Chondrocyte (in vitro differentiated cells): ENCODE data around the gene ITPR2. TPM values are rescaled to one million over a fixed set of nuclear protein-coding genes. Genes with fewer than 3 reads are reported as not detected.

ENCODE experiments used
- DNase-seq: peaks from one replicate; pipeline ENCODE4 v3.0.0; 2021; ENCODE audit warnings: mixed read lengths, low spot score
- H3K27ac Mint-ChIP-seq: one replicate; pipeline ENCODE4 v1.8.0; 2021; ENCODE audit warnings: mild to moderate bottlenecking, moderate library complexity, mixed read lengths; ENCODE audit not compliant: unreplicated experiment
- H3K27me3 Mint-ChIP-seq: 2 replicates; pipeline ENCODE4 v1.8.0; 2021; ENCODE audit warnings: low read depth, mixed read lengths
- H3K36me3 Mint-ChIP-seq: 2 replicates; pipeline ENCODE4 v1.8.0; 2021; ENCODE audit warnings: low read depth, mixed read lengths
- H3K4me1 Mint-ChIP-seq: 2 replicates; pipeline ENCODE4 v1.8.0; 2021; ENCODE audit warnings: low read depth, mild to moderate bottlenecking, mixed read lengths
- H3K4me3 Mint-ChIP-seq: one replicate; pipeline ENCODE4 v1.8.0; 2021; ENCODE audit warnings: mild to moderate bottlenecking, moderate library complexity, mixed read lengths; ENCODE audit not compliant: unreplicated experiment
- H3K9me3 Mint-ChIP-seq: 2 replicates; pipeline ENCODE4 v1.8.0; 2021; ENCODE audit warnings: low read depth, mixed read lengths
- total RNA-seq: library from RNA; stranded (reverse); gene quantifications from 3 replicates; pipeline ENCODE4 v1.2.1, GENCODE V29; 2021
- TF ChIP-seq, protein P1 (sequence below): fragments of 200-600 bp; sonication (generic); IDR thresholded peaks from 2 replicates; pipeline ENCODE4 v1.5.0; 2021; ENCODE audit warnings: antibody characterized with exemption, mild to moderate bottlenecking, moderate library complexity

Gene ITPR2
- total RNA-seq, 1 donor from 2014 or later = 18.7 TPM

DNA sequence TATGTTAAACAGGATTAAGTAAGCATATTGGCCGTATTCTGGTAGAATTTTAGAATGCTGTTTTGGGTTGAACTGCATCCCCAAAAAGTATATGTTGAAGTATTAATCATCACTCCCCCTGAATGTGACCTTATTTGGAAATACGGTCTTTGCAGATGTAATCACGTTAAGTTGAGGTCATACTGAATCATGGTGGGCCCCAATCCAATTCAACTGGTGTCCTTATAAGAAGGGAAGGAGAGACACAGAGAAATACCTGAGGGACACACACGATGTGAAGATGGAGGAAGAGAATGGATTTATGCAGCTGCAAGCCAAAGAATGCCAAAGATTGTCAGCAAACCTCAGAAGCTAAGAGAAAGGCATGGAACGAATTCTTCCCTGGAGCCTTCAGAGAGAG, 268.6 kb downstream of the ITPR2 start:
- no peaks in the 10 kb centered on the region for H3K9me3 Mint-ChIP-seq
- H3K36me3 Mint-ChIP-seq = no peaks in the 10 kb centered on the region
- peaks cover 6% of the 10 kb centered on the region for H3K4me1 Mint-ChIP-seq
- DNase-seq = no peak
- no peaks in the 10 kb centered on the region for H3K27me3 Mint-ChIP-seq
- no peak overlapping the region for H3K4me3 Mint-ChIP-seq
- H3K27ac Mint-ChIP-seq = no peak overlapping the region
- TF ChIP-seq, protein P1, sequence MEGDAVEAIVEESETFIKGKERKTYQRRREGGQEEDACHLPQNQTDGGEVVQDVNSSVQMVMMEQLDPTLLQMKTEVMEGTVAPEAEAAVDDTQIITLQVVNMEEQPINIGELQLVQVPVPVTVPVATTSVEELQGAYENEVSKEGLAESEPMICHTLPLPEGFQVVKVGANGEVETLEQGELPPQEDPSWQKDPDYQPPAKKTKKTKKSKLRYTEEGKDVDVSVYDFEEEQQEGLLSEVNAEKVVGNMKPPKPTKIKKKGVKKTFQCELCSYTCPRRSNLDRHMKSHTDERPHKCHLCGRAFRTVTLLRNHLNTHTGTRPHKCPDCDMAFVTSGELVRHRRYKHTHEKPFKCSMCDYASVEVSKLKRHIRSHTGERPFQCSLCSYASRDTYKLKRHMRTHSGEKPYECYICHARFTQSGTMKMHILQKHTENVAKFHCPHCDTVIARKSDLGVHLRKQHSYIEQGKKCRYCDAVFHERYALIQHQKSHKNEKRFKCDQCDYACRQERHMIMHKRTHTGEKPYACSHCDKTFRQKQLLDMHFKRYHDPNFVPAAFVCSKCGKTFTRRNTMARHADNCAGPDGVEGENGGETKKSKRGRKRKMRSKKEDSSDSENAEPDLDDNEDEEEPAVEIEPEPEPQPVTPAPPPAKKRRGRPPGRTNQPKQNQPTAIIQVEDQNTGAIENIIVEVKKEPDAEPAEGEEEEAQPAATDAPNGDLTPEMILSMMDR = no peak

DNA sequence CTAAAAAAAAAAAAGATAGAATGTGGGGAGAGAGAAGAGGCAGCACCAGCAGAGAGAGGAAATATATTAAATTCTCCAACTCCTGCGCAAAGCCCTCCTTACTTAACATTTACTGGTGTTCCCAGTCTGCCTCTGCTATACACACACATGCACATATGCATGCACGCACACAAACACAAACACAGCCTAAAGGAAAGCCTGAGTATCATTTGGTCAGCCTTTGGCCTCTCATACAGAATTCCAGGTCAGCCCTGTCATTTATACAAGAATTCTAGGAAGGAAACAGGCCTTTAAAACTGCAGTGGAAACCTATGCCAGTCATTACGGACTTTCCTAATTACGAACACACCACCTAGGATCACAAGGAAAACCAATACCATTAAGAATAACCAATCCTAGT, 269.4 kb downstream of the ITPR2 start:
- Mint-ChIP-seq H3K4me1 (peaks cover 6% of the 10 kb centered on the region), H3K9me3 (no peaks in the 10 kb centered on the region), H3K27ac (no peak overlapping the region), H3K4me3 (no peak overlapping the region), H3K27me3 (no peaks in the 10 kb centered on the region), H3K36me3 (no peaks in the 10 kb centered on the region)
- TF ChIP-seq, protein P1 = no peak
- no peak for DNase-seq

DNA sequence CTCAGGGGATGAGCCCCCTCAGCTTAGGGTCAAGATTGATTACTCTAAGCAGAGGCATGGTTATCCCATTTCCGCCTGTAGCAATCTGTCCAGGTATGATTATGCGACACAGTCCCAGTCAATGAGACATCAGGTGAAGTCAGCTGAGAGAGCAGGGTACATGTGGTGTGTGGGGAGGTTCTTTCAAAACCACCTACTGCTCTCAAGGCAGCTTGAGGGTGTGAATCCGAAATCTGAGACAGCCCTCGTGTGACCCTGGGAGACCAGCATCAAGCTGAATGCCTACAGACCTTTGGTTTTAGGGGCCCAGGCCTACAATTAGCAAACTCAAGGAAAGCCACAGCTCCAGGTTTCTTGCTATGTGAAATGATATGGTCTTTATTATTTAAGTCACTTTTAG, 275.7 kb downstream of the ITPR2 start:
- TF ChIP-seq, protein P1 = no peak
- Mint-ChIP-seq H3K27me3 (no peaks in the 10 kb centered on the region), H3K27ac (no peak overlapping the region), H3K4me3 (no peak overlapping the region), H3K4me1 (peaks cover 5% of the 10 kb centered on the region), H3K36me3 (peaks cover 5% of the 10 kb centered on the region), H3K9me3 (no peaks in the 10 kb centered on the region)
- DNase-seq = no peak

DNA sequence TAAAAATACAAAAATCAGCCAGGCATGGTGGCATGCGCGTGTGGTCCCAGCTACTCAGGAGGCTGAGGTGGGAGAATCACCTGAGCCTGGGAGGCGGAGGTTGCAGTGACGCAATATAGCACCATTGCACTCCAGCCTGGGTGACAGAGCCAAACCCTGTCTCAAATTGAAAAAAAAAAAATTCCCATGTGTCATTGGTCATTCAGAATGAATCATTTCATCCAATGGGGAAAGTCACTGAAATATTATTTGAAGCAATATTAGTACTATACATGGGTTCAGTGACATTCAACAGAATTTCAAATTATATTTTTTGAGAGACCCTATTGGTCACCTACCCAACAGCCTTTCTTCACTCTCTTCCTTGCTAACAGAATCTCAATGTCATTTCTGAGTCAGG, 276.1 kb downstream of the ITPR2 start:
- Mint-ChIP-seq H3K9me3 (no peaks in the 10 kb centered on the region), H3K4me3 (no peak overlapping the region), H3K27me3 (no peaks in the 10 kb centered on the region), H3K36me3 (peaks cover 5% of the 10 kb centered on the region), H3K4me1 (peaks cover under 1% of the 10 kb centered on the region), H3K27ac (no peak overlapping the region)
- TF ChIP-seq, protein P1 = no peak
- DNase-seq = no peak

DNA sequence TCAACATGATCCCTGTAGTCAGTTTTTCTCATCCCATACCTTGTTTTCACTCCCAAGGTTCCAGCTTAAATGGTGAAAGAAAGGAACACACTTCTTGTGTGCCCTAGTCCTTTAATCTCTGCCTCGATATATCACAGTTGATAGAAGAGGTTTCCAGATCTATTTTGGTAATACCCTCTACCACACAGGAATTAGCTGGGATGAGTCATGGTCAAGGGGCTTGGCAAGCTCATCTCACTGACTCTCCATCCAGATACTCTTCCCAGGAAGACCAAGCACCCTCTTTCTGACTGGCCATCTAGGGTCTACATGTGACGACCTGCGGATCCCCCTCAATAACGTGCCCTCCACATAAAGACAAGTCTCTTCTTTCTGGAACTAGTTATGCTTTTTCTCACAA, 277.9 kb downstream of the ITPR2 start:
- H3K9me3 Mint-ChIP-seq = no peaks in the 10 kb centered on the region
- H3K27ac Mint-ChIP-seq = no peak overlapping the region
- peaks cover 5% of the 10 kb centered on the region for H3K36me3 Mint-ChIP-seq
- TF ChIP-seq, protein P1 = no peak
- H3K4me1 Mint-ChIP-seq = no peaks in the 10 kb centered on the region
- DNase-seq = no peak
- H3K4me3 Mint-ChIP-seq = no peak overlapping the region
- no peaks in the 10 kb centered on the region for H3K27me3 Mint-ChIP-seq
